Mucosa of descending colon (tissue), 3 donors: Measurements from ENCODE around the gene CRTAC1. TPM values are rescaled to one million over a fixed set of nuclear protein-coding genes. Genes with fewer than 3 reads are reported as not detected.

ENCODE experiments used
- ATAC-seq: fragments of 200-7000 bp; cut with Tn5 transposase; one replicate; pipeline ENCODE4 v1.9.1; 2020; ENCODE audit warnings: mild to moderate bottlenecking, moderate library complexity
- DNase-seq, 3 donors: peaks; one replicate each; pipeline ENCODE4 v3.0.0-alpha.2; 2020
- H3K36me3 ChIP-seq: fragments of 200-600 bp; one replicate; pipeline ENCODE4 v1.8.0; 2021; ENCODE audit warnings: low read depth, mild to moderate bottlenecking
- H3K4me1 ChIP-seq: fragments of 200-600 bp; one replicate; pipeline ENCODE4 v1.8.0; 2021; ENCODE audit warnings: low read depth, mild to moderate bottlenecking
- H3K4me3 ChIP-seq: fragments of 200-600 bp; one replicate; pipeline ENCODE4 v1.8.0; 2021; ENCODE audit warnings: mild to moderate bottlenecking
- H3K9me3 ChIP-seq: fragments of 200-600 bp; one replicate; pipeline ENCODE4 v1.8.0; 2021; ENCODE audit warnings: mild to moderate bottlenecking
- CTCF ChIP-seq: fragments of 200-600 bp; IDR thresholded peaks from one replicate; pipeline ENCODE4 v1.8.0; 2022; ENCODE audit warnings: antibody characterized with exemption, mild to moderate bottlenecking
- intact Hi-C, 2 donors: fragments of 100-400 bp; cut with DNase I in 1 of 2; cut with micrococcal nuclease in 1 of 2; formaldehyde crosslinking; loops; one replicate each; pipeline versions ENCODE4 v1.11.0 to v1.11.1; 2022; cut with DNase I, micrococcal nuclease
- total RNA-seq, 3 donors: library from RNA; stranded (reverse); fragmentation: NEBNext Ultra II Directional in 2 of 3; extraction: Animal tissue kit (Norgen Biotek cat#: 25700) in 2 of 3; gene quantifications; one replicate each; pipeline versions ENCODE4 v1.2.1 to v1.2.4, GENCODE V29; 2021 to 2023
- donor health status: DM: no; HTN: no; CAD: no; lungs with moderate emphysema.
- donor health status: DM: no; HTN: no; CAD: no.
- donor health status: DM: no; HTN: yes; CAD: no.

CRTAC1 gene
- total RNA-seq, 3 donors from 2014 or later = 0.17 to 8.8 (median 1.0) TPM

GRCh38 chr10:97875391-97875790 is 155.0 kb downstream of the CRTAC1 start:
- no peaks in the 10 kb centered on the region for H3K4me1 ChIP-seq
- H3K4me3 ChIP-seq = no peak overlapping the region
- TF ChIP-seq CTCF = no peak
- no peak for DNase-seq
- ATAC-seq = no peak
- intact Hi-C loops = no loop called here
- no peaks in the 10 kb centered on the region for H3K36me3 ChIP-seq
- H3K9me3 ChIP-seq = no peaks in the 10 kb centered on the region

- intact Hi-C loops = no loop called here
- DNase-seq (no peak), ATAC-seq (no peak)
- H3K4me1 ChIP-seq = no peaks in the 10 kb centered on the region
- TF ChIP-seq CTCF = no peak
- no peaks in the 10 kb centered on the region for H3K9me3 ChIP-seq
- no peaks in the 10 kb centered on the region for H3K36me3 ChIP-seq
- H3K4me3 ChIP-seq = no peak overlapping the region
Measured at GRCh38 chr10:97874332-97874731, 156.1 kb downstream of the CRTAC1 start.

- Histone ChIP-seq H3K9me3 (no peaks in the 10 kb centered on the region), H3K4me3 (no peak overlapping the region), H3K36me3 (no peaks in the 10 kb centered on the region), H3K4me1 (no peaks in the 10 kb centered on the region)
- DNase-seq (no peak), ATAC-seq (no peak)
- intact Hi-C loops = no loop called here
- no peak for TF ChIP-seq CTCF
Measured at GRCh38 chr10:97873569-97873968, 156.9 kb downstream of the CRTAC1 start.

- Histone ChIP-seq H3K4me1 (no peaks in the 10 kb centered on the region), H3K4me3 (no peak overlapping the region), H3K36me3 (no peaks in the 10 kb centered on the region), H3K9me3 (no peaks in the 10 kb centered on the region)
- intact Hi-C loops = no loop called here
- TF ChIP-seq CTCF = no peak
- ATAC-seq = no peak
- DNase-seq = no peak
Measured at GRCh38 chr10:97870990-97871389, 159.4 kb downstream of the CRTAC1 start.

- DNase-seq = peak; percentile 80 to 86 (median 84)
- Histone ChIP-seq H3K36me3 (no peaks in the 10 kb centered on the region), H3K4me3 (no peak overlapping the region), H3K9me3 (no peaks in the 10 kb centered on the region), H3K4me1 (no peaks in the 10 kb centered on the region)
- TF ChIP-seq CTCF = peak; percentile 39
- intact Hi-C loops = loop anchor here in 1 of 2 donors (5.0 kb wide), 1 partner anchor 77 kb away; no protein-coding TSS in a partner anchor
- peak; percentile 97 for ATAC-seq
Measured at GRCh38 chr10:97869091-97870042, 161.1 kb downstream of the CRTAC1 start.
